ENCODE data around the gene UBR7.
"Not testable (repeated sequence)": the region's sequence is repeated elsewhere in the genome, so short reads cannot be mapped to it uniquely, and the experiment has no call there.

UBR7 gene

DNA sequence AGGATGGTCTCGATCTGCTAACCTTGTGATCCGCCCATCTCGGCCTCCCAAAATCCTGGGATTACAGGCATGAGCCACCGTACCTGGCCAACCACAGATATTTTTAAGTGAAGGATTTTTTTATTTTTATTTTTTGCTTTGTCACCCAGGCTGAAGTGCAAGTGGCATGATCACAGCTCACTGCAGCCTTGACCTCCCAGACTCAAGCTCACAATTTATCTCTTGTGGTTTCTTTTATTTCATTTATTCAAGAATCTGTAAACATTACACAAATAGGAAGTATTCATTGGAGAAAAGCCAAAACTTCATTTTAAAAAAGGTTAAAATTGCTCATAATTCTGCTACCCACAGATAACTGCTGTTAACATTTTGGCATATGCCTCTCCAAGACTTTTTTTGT is 35.7 kb upstream of the UBR7 start:
- ChIA-PET CTCF (interaction anchor here (1.7 kb wide), 1 partner anchor 38 kb away, joined by 3 read pairs; no protein-coding TSS in a partner anchor), POLR2A (no interaction called here)
- no peak for DNase-seq (ENCODE audit: low read depth, low spot score)
- H3K4me3 ChIP-seq (ENCODE audit: low read depth, low read length): no peak overlapping the region
- TF ChIP-seq, protein P1, sequence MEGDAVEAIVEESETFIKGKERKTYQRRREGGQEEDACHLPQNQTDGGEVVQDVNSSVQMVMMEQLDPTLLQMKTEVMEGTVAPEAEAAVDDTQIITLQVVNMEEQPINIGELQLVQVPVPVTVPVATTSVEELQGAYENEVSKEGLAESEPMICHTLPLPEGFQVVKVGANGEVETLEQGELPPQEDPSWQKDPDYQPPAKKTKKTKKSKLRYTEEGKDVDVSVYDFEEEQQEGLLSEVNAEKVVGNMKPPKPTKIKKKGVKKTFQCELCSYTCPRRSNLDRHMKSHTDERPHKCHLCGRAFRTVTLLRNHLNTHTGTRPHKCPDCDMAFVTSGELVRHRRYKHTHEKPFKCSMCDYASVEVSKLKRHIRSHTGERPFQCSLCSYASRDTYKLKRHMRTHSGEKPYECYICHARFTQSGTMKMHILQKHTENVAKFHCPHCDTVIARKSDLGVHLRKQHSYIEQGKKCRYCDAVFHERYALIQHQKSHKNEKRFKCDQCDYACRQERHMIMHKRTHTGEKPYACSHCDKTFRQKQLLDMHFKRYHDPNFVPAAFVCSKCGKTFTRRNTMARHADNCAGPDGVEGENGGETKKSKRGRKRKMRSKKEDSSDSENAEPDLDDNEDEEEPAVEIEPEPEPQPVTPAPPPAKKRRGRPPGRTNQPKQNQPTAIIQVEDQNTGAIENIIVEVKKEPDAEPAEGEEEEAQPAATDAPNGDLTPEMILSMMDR (IDR thresholded peaks at IDR 0.05; ENCODE audit: insufficient read depth, low read length, missing control alignments): no peak

DNA sequence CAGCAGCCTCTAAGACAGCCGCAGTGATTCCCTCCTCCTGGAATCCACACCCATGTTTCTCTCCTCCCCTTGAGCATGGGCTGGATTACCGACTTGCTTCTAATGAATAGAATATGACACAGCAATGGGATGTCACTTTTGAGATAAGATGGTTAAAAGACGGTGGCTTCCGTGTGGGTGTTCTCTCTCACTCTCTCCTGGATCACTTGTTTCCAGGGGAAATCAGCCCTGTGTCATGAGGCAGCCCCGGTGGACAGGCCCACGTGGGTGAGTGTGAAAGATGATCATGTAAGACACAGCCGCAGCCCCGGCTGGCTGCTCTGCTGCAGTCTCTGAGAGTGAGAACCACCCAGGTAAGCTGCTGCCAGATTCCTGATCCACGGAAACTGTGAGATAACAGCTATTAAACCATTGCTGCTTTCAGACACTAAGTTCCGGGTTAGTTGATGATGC is 33.1 kb upstream of the UBR7 start:
- H3K4me3 ChIP-seq (ENCODE audit: low read depth, low read length): no peak overlapping the region
- TF ChIP-seq, protein P1 (IDR thresholded peaks at IDR 0.05; ENCODE audit: insufficient read depth, low read length, missing control alignments): no peak
- POLR2A ChIA-PET: no interaction called here
- no peak for DNase-seq (ENCODE audit: low read depth, low spot score)
- CTCF ChIA-PET: interaction anchor here (0.9 to 8.9 kb wide), 5 partner anchors 10 to 222 kb away, joined by 3 to 68 read pairs (median 6); partner anchors contain the start of genes ITPK1 and MOAP1

DNA sequence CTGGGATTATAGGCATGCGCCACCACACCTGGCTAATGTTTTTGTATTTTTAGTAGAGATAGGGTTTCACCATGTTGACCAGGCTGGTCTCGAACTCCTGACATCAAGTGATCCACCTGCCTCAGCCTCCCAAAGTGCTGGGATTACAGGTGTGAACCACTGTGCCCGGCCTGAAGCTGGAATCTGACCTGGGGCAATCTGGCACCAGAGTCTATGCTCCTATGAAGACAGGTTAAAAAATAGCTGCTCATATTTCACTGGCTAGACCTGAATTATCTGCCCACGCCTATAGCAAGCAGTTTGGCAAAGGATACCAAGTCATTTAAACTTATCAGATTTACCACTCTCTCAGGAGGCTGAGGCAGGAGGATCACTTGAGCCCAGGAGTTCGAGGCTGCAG is 32.3 kb upstream of the UBR7 start:
- H3K4me3 ChIP-seq (ENCODE audit: low read depth, low read length); DNase-seq (ENCODE audit: low read depth, low spot score); POLR2A ChIA-PET: not testable (repeated sequence)
- CTCF ChIA-PET: interaction anchor here (0.9 to 8.9 kb wide), 5 partner anchors 9 to 223 kb away, joined by 3 to 68 read pairs (median 6); partner anchors contain the start of genes ITPK1 and MOAP1

DNA sequence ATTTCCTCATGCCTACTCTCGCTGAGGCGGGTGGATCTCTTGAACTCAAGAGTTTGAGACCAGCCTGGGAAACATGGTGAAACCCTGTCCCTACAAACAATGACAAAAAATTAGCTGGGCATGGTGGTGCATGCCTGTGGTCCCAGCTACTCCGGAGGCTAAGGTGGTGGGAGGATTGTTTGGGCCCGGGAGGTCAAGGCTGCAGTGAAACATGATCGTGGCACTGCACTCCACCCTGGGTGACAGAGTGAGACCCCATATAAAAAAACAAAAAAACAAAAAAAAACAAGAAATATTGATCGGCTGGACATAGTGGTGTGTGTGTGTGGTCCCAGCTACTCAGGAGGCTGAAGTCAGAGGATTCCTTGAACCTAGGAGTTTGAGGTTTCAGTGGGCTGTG is 31.6 kb upstream of the UBR7 start:
- CTCF ChIA-PET: interaction anchor here (0.8 to 8.9 kb wide), 5 partner anchors 8 to 223 kb away, joined by 3 to 68 read pairs (median 6); partner anchors contain the start of genes ITPK1 and MOAP1
- POLR2A ChIA-PET: interaction anchor here (1.2 kb wide), 1 partner anchor 9 kb away, joined by 3 read pairs; the partner anchor contains the start of genes LYSET and MOAP1
- TF ChIP-seq, protein P1 (IDR thresholded peaks at IDR 0.05; ENCODE audit: insufficient read depth, low read length, missing control alignments): no peak
- DNase-seq (ENCODE audit: low read depth, low spot score): no peak
- no peak overlapping the region for H3K4me3 ChIP-seq (ENCODE audit: low read depth, low read length)

DNA sequence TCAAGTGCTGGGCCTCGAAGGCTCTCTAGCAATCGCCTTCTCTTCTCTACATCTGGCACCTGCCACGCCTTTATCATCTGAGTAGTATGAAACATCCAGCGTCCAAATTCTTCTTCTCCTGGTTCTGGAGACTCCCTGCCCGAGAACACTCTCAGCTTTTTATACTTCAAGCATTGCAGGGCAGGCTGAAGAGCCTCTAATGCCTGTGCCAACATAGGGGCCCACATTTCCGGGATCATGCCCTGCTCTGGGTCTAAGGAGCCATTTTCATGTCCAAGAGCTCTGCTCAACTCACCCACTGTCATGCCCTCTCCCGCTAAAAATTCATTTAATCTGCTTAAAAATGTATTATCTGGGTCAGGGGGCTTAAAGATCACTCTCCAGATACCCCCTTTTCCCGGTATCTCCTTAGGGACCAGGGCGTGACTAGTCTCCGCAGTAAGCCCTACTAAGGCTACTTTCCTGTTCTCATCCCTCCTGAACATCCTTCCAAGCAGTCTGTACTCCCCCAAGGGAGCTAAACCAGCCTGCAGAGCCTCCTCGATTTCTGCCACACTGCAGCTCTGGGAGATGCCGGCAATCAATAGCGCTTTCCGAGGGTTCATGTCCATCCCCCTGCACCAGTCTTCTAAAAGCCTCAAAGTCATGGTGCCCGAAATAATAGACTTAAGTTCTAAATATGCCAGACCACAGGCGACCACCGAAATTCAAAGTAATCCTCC is 23.3 kb upstream of the UBR7 start:
- no peak for DNase-seq (ENCODE audit: low read depth, low spot score)
- POLR2A ChIA-PET: interaction anchor here (0.5 to 1.9 kb wide), 3 partner anchors 23 to 77 kb away, joined by 3 to 7 read pairs (median 4); partner anchors contain the start of genes GON7 and UBR7
- TF ChIP-seq, protein P1 (IDR thresholded peaks at IDR 0.05; ENCODE audit: insufficient read depth, low read length, missing control alignments): no peak
- peak overlapping the region; percentile 96 for H3K4me3 ChIP-seq (ENCODE audit: low read depth, low read length)
- CTCF ChIA-PET: interaction anchor here (1.6 to 2.8 kb wide), 6 partner anchors 9 to 71 kb away, joined by 5 to 16 read pairs (median 8); partner anchors contain the start of genes GON7 and UBR7

DNA sequence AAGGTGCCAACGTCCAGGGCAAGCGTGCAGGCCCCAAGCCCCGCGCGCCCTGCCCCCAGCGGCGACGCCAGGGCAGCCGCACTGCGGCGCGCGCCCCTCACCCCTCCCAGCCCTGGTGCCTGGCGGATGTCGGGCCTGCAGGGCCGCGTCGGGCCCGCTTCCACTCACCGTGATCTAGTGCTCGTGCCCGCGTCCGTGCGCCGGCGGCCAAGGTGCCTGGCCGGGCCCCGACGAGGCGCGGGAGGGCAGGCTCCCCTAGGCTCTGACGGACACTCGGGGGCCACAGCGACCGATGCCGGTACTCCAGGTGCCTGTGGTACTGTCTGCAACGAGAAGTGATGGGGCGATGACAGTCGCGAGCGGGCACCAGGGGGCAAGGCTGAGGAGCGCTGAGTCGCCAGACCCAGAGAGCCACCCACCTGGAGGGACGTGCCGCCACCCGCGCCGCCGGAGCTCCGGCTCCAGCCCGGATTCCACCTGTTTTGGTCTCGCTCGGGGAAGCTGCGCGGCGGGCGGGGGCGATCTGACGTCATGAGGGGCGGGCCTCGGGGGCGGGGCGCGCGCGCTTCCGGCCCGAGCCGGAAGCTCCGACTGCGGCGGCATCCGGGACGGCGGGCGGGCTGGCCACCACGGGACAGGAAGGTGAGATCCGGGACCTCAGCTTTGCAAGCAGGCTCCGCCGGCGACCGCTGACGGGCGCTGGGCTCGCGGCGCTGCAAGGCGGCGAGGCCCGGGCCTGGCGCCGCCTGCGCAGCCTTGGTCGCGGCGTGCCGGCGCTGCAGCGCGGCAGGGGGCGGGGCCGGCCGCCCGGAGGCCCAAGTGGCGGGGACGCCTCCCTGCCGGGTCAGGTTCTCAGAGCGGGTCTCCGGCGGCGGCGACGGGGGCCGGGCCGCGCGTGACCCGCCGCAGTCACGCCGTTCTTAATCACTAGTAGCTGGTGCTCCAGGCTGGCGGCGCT is 22.4 kb upstream of the UBR7 start, which contains the start of the genes LYSET and MOAP1:
LYSET (plus strand) TSS at position 927 of the 958 bp plus-strand sequence. CDS start 89 bp downstream, outside the sequence.
MOAP1 (minus strand) TSS at position 507 of the 958 bp plus-strand sequence. CDS start 655 bp downstream, outside the sequence.
- POLR2A ChIA-PET: interaction anchor here (0.6 to 1.9 kb wide), 3 partner anchors 8 to 22 kb away, joined by 3 to 7 read pairs (median 3); partner anchors contain the start of genes GON7 and UBR7
- CTCF ChIA-PET: interaction anchor here (1.0 to 2.8 kb wide), 8 partner anchors 8 to 72 kb away, joined by 3 to 16 read pairs (median 6); partner anchors contain the start of genes GON7 and UBR7
- TF ChIP-seq, protein P1 (IDR thresholded peaks at IDR 0.05; ENCODE audit: insufficient read depth, low read length, missing control alignments): peak; percentile 6
- H3K4me3 ChIP-seq (ENCODE audit: low read depth, low read length): peak within 1 kb of the TSS; percentile 96
- DNase-seq (ENCODE audit: low read depth, low spot score): no peak
